ENCODE data around the gene TMEM207.

- TF ChIP-seq POLR2A (IDR thresholded peaks at IDR 0.05; ENCODE audit: low read length) (no peak), GATA1 (IDR thresholded peaks at IDR 0.05; ENCODE audit: low read depth, low read length) (no peak)
These were observed 51.8 kb downstream of the TMEM207 start for GRCh38 chr3:190397889-190398288.

Measured in erythroblast (primary cell).